Hindlimb muscle (tissue), 1 donor: ENCODE results near the gene LAMTOR2. TPM values are rescaled to one million over a fixed set of nuclear protein-coding genes. Genes with fewer than 3 reads are reported as not detected.
A peak's percentile ranks its signal among the peaks of the same experiment; 100 is the strongest.
"Not testable (repeated sequence)": the region's sequence is repeated elsewhere in the genome, so short reads cannot be mapped to it uniquely, and the experiment has no call there.

Experiments
- DNase-seq: peaks from one replicate; pipeline ENCODE4 v3.0.0-alpha.2; 2013
- polyA plus RNA-seq: library from polyadenylated mRNA; unstranded; fragments of 120-200 nt; gene quantifications from one replicate; pipeline ENCODE4 v1.2.1, GENCODE V29; 2013; ENCODE audit not compliant: insufficient read length

LAMTOR2 gene
- polyA plus RNA-seq, 1 donor = 40.8 TPM

DNA sequence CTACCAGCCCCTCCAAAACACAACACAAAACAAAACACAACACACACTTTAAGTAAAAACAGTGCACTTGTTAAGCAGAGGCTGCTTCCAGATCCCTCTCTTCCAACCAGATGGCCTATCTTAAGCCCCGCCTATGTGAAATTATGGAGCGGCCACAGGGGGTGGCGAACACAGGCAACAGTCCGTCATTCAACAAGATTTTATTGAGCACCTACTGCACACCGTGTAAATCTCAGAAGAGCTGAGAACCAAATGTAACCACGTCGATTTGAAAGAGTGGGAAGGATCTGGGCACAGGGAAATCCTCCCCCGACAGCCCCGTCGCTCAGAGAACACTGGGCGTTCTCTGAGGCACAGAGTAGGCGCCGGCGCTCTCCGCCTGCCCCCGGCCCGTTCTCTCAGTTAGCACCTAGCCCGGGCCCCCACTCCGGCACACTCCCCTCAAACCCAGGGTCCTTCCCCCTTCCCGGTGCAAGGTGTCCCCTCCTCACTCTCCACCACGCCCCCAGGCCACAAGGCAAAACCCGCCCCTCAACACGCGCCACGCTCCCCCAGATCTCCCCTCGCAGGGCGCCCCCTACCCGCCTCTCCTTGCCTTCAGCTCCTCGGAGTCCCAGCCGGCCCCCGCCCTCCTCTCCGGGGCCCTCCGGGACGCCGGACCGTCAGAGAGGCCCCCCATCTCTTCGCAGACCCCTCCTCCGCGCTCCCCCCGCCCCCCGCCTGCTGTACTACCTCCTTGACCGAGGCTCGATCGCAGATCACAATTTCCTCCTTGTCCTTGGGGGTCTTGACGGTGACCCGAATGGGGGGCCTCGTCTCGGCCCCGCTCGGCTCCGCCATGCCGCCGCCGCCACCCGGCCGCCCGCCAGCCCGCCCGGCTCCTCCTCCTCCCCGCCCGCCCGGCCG is 1.5 kb upstream of the LAMTOR2 start:
- DNase-seq = peak; percentile 63

DNA sequence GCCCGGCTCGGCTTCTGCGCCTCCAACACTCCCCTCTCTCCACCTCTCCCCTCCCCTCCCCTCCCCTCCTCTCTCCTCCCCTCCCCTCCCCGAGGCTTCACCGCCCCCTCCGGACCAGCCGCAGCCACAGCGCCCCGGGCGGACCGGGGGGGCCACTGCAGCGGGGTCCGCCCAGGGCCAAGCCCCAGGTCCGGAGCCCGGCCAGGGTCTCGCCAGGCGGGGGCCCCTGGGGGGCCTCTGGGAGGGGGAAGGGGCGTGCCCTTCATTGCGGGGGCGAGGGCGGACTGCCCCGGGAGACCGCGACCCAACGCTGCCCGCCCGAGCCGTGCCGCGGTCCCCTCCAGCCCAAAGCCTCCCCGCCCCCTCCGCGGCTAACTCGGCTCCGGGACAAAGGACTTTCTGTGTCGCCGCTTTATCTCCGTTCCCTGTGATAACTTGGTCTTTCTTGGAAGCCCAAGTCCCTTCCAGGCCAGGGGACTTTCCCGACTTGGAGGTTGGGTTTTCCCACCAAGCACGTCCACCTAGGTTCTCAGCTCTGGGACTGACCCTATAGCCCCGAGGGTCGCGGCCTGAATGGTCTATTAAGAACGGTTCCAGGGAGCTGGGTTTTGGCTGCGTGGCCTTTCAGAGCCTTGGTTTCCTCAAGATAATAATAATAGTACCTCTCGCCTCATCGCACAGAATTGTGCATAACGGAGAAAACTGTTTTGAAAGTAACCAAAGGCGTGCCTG is 648 bp upstream of the LAMTOR2 start, which contains the start of gene UBQLN4:
Gene UBQLN4, minus strand, starts transcription at position 31 of the 732 bp plus-strand sequence. CDS start 97 bp downstream, outside the sequence.
- DNase-seq = peak; percentile 90

DNA sequence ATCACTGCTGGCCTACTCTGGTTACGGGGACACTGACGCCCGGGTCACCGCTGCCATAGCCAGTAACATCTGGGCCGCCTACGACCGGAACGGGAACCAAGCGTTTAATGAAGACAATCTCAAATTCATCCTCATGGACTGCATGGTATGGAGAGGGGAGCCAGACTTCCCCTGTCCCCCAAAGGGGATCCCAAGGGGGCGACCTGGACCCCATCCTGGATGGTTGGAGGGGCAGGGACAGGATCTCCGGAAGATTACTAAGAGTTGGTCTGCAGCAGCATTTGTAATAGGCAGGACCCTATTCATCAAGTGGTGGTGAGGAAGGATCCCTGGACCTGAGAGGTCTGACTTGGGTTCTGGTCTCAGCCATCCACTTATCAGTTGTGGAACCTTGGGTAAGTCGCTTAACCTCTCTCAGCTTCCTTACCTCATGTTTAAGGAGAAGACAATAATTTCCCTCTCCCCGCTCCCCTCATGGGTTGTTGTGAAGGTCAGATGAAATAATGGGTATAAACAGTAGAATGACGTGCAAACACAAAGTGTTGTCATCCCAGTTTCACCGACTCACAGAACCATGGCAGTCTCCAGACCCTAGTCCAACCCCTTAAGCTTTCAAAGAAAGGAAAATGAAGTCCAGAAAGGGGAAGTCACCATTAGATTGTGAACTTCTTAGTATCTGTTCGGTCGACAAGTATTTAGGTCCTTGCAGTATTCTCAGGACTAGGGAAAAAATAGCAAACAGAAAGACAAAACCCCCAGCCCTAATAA is 883 bp downstream of the LAMTOR2 start:
- no peak for DNase-seq

DNA sequence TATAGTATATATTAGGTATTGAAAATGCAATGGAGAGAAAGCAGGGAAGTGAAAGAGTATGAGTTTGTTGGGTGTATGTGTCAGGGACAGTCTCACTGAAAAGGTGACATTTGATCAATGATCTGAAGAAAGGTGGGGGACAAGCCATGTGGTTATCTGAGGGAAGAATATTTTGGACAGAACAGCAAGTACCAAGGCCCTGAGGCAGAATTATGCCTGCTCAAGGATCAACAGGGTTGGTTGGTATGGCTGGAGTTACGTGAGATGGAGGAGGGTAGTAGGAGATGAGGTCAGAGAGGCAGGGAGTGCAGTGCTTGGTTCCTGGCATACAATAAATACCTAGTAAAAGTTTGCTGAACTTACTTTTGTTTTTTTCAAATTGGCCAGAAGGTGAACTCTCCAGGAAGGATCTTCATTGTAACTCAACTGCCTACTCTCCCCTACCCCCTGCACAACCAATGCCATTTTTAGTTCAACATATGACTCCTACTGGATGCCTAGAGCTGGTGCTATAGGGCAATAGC is 1.8 kb downstream of the LAMTOR2 start:
- DNase-seq = no peak

DNA sequence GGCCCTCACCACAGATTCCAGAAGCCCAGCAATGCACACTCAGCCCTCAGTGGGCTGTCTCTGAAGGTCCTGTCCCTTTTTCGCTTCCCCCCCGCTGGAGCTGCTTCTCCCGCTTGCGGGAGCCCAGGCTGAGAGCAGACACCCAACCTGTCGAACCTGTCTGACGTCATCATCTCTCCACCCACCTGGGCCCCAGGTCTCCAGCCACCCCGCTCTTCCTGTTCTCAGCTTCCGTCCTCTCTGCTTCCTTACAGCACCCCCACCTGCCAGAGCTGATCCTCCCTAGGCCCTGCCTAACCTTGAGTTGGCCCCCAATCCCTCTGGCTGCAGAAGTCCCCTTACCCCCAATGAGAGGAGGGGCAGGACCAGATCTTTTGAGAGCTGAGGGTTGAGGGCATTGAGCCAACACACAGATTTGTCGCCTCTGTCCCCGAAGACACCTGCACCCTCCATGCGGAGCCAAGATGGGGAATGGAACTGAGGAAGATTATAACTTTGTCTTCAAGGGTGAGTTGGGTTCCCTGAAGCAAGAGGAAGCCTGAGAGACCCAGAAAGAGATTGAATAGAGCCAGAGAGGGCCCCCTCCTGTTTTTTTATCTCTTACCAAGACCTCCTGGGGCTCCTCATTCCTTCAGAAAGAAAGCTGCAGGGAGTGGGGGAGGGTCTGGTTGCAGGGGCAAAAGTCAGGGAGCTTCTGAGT is 6.5 kb downstream of the LAMTOR2 start, which contains the start of gene RAB25:
Gene RAB25, plus strand, starts transcription at position 224 of the 700 bp plus-strand sequence. Its CDS starts 241 bp downstream, at position 465.
- DNase-seq = no peak

DNA sequence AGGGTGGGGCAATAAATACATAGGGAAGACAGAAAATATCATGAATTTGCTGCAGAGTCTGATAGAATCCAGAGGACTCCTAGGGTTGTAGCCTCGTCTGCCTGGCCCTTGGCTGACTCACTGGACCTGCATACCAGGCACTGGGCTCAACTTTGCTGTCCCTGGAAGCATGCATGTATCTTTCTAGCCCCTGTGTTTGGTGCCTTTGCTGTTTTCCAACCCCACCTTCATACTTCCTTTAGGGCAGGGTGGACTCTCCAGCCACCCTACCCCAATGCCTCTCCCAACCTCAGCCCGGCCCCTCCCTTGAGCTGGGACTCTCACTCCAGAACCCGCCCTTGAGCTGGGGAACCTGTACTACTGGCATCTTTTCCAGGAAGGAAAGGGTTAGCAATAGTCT is 7.6 kb downstream of the LAMTOR2 start:
- no peak for DNase-seq

DNA sequence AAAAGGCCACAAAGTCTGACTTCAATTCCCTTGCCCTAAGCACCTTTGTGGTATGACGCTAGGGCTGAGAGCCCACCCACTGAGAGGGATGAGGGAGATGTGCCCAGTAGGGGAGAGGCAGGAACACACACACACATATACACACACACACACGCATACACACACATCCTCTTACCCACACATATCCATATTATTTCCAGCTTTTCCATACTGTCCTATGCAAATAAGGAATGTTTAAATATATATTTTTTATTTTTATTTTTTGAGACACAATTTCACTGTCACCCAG is 9.4 kb downstream of the LAMTOR2 start:
- DNase-seq = no peak

DNA sequence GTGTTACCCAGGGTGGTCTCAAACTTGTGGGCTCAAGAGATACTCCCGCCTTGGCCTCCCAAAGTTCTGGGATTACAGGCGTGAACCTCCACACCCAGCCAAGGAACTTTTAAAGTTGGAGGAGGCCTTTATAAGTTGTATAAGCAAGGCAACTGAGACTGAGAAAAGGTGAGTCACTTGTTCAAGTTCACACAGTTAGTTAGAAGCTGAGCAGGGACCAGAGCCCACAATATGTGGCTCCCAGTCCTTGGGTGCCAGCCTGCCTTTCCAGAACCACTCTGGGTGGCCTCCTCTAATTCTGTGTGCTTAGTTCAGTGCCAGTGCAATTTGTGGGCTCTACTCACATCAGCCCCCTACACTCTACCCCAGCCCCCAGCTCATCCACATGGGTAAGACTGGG is 10.0 kb downstream of the LAMTOR2 start:
- no peak for DNase-seq

DNA sequence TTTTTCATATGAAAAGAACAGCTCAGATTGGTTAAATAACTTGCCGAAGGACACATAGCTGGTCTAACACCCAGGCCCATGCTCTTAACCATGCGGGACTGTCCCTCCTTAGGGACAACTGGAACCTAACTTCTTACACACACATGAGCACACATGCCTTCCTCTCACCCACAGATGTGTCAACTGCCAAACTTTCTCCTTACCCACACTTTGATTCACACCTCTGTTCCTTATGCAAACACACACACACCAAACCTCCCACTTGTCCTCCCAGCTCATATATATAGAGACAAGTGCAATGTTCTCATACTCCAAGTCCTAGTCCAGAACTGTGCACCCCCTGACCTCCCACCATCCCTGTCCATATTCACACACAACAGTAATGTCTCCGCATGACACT is 10.6 kb downstream of the LAMTOR2 start:
- DNase-seq = no peak

DNA sequence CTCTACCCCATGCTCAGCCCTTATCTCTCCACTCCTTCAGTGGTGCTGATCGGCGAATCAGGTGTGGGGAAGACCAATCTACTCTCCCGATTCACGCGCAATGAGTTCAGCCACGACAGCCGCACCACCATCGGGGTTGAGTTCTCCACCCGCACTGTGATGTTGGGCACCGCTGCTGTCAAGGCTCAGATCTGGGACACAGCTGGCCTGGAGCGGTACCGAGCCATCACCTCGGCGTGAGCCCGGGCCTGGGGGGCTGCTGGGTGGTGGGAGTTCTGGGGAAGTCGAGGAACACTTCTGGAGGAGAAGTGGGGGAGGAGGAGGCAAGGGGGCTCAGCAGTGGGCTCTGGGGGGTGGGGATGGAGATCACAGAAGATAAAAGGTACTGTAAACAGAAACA is 11.3 kb downstream of the LAMTOR2 start:
- no peak for DNase-seq

DNA sequence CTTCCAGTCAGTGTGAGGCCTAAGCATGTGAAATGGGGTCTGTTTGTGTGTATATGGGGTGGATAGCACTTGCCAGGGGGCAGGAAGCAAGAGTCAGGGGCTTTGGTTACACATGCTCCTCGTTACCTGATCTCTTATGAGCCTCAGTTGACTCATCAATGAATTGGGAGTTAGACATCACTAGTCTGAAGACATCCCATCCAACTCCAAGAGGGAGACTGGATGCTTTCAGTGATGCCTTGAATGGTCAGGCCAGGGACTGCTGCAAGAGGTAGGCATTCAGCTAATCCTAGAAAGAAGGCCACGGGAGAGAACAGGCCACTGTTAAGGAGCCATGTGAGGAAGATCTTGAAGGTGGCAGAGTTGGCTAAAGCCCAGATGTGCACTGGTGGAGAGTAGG is 12.7 kb downstream of the LAMTOR2 start:
- DNase-seq = no peak

DNA sequence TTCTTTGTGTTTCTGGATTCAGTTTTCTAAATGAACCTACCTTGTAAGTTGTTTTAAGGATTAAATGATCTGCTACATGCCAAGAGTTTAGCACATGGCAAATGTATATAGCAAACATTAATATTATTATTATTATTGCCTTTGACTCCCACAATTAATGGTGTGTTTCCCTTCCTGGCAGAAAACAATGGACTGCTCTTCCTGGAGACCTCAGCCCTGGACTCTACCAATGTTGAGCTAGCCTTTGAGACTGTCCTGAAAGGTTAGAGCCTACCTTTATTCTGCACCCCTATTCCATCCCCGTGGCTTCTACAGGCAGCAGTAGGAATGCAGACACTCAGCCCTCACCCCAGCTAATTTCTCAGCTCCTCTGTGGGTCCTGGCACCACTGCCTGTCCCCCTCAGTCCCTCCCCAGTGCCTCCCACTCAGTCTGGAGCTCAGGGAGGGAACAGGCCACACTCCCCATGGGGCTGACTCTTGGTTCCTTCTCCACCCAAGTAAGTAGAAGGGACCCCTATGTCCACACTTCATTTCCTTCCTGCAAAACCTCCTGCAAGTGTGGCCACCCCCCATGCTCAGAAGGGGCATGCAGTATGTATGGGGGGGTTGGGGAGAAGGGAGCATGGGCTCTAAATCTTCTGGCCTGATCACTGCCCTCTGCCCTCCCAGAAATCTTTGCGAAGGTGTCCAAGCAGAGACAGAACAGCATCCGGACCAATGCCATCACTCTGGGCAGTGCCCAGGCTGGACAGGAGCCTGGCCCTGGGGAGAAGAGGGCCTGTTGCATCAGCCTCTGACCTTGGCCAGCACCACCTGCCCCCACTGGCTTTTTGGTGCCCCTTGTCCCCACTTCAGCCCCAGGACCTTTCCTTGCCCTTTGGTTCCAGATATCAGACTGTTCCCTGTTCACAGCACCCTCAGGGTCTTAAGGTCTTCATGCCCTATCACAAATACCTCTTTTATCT is 15.2 kb downstream of the LAMTOR2 start:
- no peak for DNase-seq

DNA sequence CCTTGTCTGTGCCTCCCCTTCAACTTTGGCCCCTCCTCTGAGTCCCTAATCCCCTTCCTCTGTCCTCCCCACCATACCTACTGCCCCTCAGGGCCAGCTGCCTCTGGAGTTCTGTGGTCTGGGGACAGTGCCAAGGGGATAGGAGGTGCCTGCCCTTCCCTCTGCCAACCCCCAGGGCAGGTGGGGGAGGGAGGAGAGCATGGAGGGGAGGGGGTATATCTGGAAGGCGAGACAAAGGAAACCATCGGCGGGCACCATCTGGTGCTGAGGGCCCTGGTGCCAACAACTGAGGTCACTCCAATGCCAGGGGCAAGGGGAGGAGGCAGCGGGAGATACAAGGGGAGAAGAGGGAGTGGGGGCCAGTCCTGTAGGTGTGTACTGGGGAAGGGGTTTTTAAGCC is 16.0 kb downstream of the LAMTOR2 start:
- no peak for DNase-seq

DNA sequence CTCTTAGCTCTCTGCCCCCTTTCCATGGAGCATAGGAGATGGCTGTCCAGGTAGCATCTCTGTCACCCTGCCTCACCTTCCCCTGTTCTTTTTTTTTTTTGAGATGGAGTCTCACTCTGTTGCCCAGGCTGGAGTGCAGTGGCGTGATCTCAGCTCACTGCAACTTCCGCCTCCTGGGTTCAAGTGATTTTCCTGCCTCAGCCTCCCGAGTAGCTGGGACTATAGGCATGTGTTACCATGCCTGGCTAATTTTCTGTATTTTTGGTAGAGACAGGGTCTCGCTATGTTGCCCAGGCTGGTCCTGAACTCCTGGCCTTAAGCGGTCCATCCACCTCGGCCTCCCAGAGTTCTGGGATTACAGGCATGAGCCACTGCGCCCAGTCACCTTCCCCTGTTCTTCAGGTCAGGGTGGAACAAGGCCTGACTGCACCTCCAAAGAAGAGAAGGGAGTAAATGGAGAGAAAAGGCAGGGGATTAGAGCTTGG is 16.8 kb downstream of the LAMTOR2 start:
- DNase-seq = not testable (repeated sequence)

DNA sequence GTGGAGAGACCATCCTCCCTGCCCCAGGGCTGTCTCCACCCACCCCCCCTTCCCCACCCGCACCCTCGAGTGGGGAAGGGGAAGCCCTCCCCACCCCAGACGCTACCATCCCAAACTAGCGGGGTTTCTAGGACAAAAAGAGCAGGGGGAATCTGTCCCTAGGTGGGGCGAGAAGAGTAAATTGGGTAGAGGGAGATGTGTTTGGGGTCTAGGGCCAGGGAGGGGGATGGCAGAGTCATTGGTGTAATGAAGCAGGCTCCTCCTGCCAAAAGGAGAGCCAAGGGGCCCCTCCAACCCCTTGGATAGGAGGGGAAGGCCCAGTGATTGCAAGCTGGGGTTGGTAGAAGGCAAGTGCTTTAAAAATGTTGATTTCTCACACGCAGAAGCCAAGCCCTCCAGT is 17.7 kb downstream of the LAMTOR2 start:
- no peak for DNase-seq

DNA sequence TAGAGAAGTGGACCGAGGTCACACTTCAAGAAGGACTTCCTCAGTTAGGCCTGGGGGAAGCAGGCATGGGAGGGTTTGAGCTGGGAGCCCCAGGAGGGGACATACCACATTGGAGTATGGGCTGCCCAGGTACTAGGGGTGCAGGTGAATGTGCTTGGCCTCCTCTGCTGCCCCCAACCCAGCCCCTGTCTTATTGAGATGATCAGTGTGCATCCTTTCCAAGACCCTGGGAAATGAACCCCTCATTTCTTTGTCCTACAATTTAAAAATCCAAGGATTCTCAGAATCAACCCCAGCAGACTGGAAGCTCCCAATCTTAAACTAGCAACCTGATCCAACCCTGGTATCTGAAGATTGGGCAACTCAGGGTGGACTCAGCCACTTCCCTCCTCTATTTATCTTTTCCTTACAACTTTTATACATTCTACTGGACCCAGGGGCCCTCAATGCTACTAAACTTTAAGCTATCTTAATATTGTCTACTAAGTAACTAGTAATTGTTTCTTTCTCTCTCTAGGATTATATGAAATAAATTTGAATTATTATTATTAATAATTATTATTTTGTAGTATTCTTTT is 18.6 kb downstream of the LAMTOR2 start:
- DNase-seq = no peak

DNA sequence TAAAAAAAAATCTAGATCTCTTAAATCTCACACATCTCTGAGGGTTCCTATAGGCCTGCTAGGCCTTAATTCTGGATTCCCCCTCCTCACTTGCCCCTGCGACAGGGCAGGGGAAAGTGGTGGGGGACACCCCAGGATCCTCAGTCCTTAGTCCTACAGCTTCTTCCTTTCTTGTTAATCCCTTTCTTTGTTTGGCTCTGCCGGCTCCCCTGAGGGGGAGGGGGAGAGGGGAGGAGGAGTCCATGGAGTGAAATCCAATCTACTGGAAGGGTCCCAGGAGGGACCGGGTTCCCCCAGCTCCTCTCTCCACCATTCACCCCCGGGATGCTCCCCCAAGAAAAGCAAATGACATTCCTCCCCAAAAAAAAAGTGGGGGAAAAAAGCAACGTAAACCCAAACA is 19.2 kb downstream of the LAMTOR2 start:
- DNase-seq = no peak

DNA sequence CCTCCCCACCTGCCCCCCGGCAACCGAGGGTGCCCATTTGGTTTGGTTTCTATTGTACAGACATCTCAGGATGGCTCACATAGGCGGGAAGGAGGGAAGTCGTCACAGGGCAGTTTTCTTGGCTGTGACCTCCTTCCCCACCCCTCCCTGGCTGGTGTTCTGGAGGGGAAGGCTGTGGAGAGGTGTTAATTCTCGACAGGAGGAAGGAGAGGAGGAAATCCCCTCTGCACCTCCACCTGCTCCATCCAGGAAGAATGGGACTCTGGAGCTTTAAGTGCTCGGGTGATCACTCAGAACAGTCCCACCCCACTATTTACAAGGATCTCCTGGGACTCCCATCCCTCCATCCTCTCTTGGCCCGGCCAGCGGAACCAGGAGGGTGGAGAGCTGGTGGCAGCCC is 20.1 kb downstream of the LAMTOR2 start:
- DNase-seq = no peak

DNA sequence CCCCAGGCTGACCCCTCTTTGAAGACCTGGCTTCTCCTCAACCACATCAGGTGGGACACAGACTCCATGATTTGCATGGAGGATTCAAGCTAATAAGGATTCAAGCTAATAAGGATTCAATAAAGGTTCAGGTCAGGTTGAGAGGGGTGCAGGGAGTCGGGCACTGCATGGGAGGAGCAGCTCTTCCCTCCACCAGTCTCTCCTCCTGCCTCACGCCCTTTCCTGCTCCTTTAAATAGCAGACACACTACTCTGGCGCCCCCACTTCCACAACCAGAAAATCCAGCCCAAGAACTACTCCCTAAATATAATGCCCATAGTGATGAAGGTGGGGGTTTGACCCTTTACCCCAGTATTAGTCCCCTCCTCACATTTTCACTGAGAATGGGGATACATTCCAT is 20.6 kb downstream of the LAMTOR2 start:
- DNase-seq = no peak

DNA sequence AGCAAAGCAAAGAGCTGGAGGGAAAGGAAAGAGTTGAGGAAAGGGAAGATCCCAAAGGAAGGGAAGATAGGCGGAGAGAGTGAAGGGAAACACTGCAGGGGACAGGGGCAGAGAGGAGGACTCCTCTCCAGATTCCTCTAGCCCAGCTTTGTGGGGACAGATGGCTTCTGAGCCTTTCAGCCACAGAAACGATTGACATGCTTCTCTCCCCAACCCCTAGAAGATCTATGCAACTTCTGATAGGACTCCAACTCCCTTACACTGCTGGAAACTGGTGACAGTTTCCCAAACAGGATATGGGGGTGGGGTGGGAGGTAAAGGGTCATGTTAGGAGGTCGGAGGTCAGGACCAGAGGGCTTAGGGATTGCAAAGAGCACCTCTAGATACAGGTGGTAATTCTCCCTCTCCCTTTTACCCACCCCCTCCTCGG is 21.2 kb downstream of the LAMTOR2 start:
- DNase-seq = no peak
